ENCODE measurements around the gene DAAM1.
A peak's percentile ranks its signal among the peaks of the same experiment; 100 is the strongest.

The DAAM1 gene

DNA sequence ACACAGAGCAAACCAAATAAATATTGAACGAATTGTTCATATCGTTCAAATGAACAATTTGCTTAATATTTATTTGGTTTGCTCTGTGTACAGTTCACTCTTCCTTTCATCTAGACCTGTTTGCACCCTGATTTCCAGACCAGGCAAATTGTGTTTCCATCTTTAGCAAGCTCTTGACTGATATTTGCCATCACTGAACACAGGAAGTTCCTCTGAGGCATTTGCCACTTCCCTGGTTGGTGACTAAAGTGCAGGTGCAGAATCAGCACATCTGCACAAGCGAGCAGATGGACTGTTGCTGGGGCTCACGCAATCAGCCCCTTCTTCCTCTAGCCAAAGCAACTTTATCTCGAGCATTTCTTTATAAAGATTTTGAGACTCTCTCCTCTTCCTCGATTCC lies 112.9 kb downstream of the DAAM1 start:
- H3K27ac Mint-ChIP-seq = peak overlapping the region in 2 of 3 experiments; percentile 39 to 47
- H3K4me1 Mint-ChIP-seq = peaks cover 15% of the 10 kb centered on the region
- H3K36me3 Mint-ChIP-seq (ENCODE audit: low read depth) = peaks cover 4% of the 10 kb centered on the region
- H3K4me3 Mint-ChIP-seq = no peak overlapping the region
- no peaks in the 10 kb centered on the region for H3K27me3 Mint-ChIP-seq (ENCODE audit: low read depth)
- no peaks in the 10 kb centered on the region for H3K9me3 Mint-ChIP-seq
- TF ChIP-seq, protein P1, sequence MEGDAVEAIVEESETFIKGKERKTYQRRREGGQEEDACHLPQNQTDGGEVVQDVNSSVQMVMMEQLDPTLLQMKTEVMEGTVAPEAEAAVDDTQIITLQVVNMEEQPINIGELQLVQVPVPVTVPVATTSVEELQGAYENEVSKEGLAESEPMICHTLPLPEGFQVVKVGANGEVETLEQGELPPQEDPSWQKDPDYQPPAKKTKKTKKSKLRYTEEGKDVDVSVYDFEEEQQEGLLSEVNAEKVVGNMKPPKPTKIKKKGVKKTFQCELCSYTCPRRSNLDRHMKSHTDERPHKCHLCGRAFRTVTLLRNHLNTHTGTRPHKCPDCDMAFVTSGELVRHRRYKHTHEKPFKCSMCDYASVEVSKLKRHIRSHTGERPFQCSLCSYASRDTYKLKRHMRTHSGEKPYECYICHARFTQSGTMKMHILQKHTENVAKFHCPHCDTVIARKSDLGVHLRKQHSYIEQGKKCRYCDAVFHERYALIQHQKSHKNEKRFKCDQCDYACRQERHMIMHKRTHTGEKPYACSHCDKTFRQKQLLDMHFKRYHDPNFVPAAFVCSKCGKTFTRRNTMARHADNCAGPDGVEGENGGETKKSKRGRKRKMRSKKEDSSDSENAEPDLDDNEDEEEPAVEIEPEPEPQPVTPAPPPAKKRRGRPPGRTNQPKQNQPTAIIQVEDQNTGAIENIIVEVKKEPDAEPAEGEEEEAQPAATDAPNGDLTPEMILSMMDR (IDR thresholded peaks at IDR 0.05; ENCODE audit: unreplicated experiment in 3 of 3) = no peak

DNA sequence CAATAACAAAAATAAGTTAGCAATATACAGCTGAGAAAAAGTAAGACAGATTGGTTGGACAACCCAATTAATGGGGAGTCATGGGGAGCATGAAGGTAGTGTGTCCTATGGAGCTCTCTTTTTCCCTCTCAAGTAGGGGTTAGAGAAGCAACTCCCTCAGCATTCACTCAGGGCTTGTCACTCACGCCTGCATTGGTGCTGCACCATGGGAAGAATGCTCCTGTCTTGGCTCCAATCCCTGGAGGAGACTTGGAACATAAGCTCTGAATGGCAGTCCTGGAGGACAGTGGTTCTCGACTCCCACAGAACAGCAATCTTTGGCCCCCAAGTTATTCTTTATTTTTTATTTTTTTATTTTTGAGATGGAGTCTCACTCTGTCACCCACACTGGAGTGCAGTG lies 113.8 kb downstream of the DAAM1 start:
- H3K27me3 Mint-ChIP-seq (ENCODE audit: low read depth) = no peaks in the 10 kb centered on the region
- H3K4me3 Mint-ChIP-seq = no peak overlapping the region
- H3K9me3 Mint-ChIP-seq = no peaks in the 10 kb centered on the region

DNA sequence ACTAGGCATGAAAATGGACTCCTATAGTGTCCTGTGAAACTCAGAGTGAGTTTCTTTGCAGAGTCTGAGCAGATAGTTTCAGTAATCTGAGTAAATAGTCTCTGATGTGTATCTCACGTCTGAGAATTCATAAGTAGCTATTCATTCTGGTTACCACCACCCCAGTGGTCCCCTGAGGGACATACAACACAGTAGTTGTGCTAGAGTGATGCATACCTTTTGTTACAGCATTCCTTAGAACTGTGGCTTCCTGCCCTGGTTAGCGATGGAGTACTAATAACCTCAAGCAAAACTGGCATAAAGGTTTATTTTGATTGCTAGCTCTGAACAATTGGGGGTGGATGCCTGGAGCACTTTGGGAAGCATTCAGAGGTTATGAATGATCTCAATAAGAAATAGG lies 114.7 kb downstream of the DAAM1 start:
- Mint-ChIP-seq H3K9me3 (no peaks in the 10 kb centered on the region), H3K36me3 (ENCODE audit: low read depth) (peaks cover 4% of the 10 kb centered on the region), H3K4me1 (peaks cover 20% of the 10 kb centered on the region), H3K4me3 (no peak overlapping the region), H3K27me3 (ENCODE audit: low read depth) (no peaks in the 10 kb centered on the region), H3K27ac (no peak overlapping the region)
- TF ChIP-seq, protein P1 (IDR thresholded peaks at IDR 0.05; ENCODE audit: unreplicated experiment in 3 of 3) = no peak

More for the DNA sequence above, 113.8 kb downstream of the DAAM1 start:
- TF ChIP-seq, protein P1 (IDR thresholded peaks at IDR 0.05; ENCODE audit: unreplicated experiment in 3 of 3) = no peak
- Mint-ChIP-seq H3K27ac (no peak overlapping the region), H3K36me3 (ENCODE audit: low read depth) (peaks cover 4% of the 10 kb centered on the region), H3K4me1 (peaks cover 15% of the 10 kb centered on the region)

DNA sequence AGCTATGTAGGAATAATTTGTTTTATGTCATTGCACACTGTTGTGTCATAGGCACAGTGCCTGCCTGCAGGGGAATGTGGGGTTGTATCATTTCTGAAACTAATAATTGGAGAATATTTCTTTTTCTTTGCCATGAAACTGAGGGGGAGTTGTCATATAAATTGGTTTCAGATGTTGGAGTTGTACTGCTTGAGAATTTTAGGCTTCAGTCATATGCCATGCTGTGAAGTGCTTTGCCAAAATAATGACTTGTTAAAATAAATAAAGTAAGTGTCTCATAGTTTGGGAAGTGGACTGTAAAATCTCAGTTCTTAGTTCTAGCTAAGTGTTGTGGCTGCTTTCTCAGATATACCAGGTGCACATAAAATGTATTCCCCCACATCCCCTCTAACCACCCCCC lies 116.8 kb downstream of the DAAM1 start:
- H3K36me3 Mint-ChIP-seq (ENCODE audit: low read depth) = peaks cover 8% of the 10 kb centered on the region
- peaks cover 27% of the 10 kb centered on the region for H3K4me1 Mint-ChIP-seq
- TF ChIP-seq, protein P1 (IDR thresholded peaks at IDR 0.05; ENCODE audit: unreplicated experiment in 3 of 3) = no peak
- peak overlapping the region; percentile 52 to 81 (median 64) for H3K27ac Mint-ChIP-seq
- no peaks in the 10 kb centered on the region for H3K9me3 Mint-ChIP-seq
- H3K4me3 Mint-ChIP-seq = no peak overlapping the region
- no peaks in the 10 kb centered on the region for H3K27me3 Mint-ChIP-seq (ENCODE audit: low read depth)

DNA sequence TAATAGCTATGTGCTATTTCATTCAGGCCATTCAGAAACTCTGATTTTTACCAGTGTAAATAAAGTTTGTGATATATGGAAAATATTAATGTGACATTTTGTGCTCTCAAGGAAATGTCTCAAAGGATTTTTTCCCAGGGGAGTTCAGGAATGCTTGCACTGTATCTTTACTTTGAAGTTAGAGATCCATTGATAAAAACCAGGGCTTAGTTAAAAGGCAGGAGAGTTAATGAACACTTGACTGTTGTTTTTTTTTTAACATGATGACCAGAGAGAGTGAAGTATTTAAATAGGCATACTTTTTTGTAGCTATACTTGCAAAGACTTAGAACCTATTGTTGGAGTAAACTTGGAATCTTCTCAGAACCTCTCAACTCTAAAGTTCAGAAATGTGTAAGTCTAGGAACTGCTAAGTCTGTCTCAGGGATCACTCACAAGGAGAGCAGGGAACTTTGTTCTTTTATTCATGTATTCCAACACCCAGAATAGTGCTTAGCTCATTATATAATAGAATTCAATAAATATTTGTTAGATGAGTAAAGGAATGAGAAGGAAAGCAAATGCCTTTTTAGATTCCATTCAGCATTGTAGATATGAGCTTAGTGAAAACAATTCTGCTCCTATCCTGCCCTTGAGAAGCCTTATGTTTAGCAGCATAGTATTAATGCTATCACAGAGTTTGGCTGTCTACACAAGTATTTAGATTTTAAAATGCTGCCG lies 117.5 kb downstream of the DAAM1 start:
- TF ChIP-seq, protein P1 (IDR thresholded peaks at IDR 0.05; ENCODE audit: unreplicated experiment in 3 of 3) = no peak
- peak overlapping the region; percentile 52 to 81 (median 64) for H3K27ac Mint-ChIP-seq
- no peaks in the 10 kb centered on the region for H3K27me3 Mint-ChIP-seq (ENCODE audit: low read depth)
- no peaks in the 10 kb centered on the region for H3K9me3 Mint-ChIP-seq
- H3K4me3 Mint-ChIP-seq = no peak overlapping the region
- peaks cover 35% of the 10 kb centered on the region for H3K4me1 Mint-ChIP-seq
- H3K36me3 Mint-ChIP-seq (ENCODE audit: low read depth) = peaks cover 8% of the 10 kb centered on the region

DNA sequence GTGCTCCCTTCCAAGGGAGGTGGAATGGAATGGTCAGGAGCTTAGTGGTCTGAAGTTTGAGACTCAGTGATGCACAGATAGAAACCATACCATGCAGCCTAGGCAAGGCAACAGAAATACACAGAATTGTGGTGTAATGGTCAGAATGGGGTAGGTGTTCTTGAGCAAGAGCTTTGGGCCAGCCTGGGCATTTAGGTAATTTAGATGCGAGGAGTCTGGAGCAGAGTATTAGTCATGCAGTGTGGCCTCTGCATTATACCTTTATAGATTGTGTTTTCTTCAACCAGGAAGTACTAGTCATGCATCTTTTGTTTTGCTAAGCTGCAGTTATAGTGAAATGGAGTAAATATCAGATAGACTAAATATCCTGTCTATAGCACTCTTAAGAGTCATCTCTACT lies 118.3 kb downstream of the DAAM1 start:
- Mint-ChIP-seq H3K36me3 (ENCODE audit: low read depth) (peaks cover 8% of the 10 kb centered on the region), H3K27ac (peak overlapping the region in 1 of 3 experiments; percentile 52), H3K4me1 (peaks cover 42% of the 10 kb centered on the region), H3K27me3 (ENCODE audit: low read depth) (no peaks in the 10 kb centered on the region), H3K4me3 (no peak overlapping the region), H3K9me3 (no peaks in the 10 kb centered on the region)
- TF ChIP-seq, protein P1 (IDR thresholded peaks at IDR 0.05; ENCODE audit: unreplicated experiment in 3 of 3) = no peak

All from nephron (organoid).